ENCODE measurements around the gene ILF2.
"Not testable (repeated sequence)": the region's sequence is repeated elsewhere in the genome, so short reads cannot be mapped to it uniquely, and the experiment has no call there.

Gene ILF2

DNA sequence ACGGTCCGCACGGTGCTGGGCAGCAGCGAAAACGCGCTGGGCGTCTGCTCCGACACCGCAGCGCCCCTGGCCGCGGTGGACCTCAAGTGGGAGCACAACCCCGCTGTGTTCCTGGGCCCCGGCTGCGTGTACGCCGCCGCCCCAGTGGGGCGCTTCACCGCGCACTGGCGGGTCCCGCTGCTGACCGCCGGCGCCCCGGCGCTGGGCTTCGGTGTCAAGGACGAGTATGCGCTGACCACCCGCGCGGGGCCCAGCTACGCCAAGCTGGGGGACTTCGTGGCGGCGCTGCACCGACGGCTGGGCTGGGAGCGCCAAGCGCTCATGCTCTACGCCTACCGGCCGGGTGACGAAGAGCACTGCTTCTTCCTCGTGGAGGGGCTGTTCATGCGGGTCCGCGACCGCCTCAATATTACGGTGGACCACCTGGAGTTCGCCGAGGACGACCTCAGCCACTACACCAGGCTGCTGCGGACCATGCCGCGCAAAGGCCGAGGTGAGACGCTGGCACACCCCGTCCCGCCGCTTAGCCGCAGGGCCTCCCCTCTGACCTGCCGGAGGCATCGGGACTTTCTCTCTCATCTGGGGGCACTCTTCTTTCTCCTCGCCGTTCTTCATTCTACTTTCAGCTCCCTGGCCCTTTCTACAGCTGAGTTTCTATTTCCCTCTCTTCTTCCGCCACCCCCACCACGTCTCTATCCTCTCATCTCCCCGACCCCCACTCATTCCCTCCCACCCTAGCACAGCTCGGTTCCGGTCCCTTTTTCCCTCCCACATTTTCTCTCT is 8.7 kb upstream of the ILF2 start:
- DNase-seq (ENCODE audit: low read depth in 2 of 2): no peak

GRCh38 chr1:153678519-153679336 is 7.9 kb upstream of the ILF2 start, which contains the start of gene NPR1:
Gene NPR1, plus strand, starts transcription at chr1:153678688. Its CDS starts 421 bp downstream, at chr1:153679109.
- no peak for DNase-seq (ENCODE audit: low read depth in 2 of 2)

DNA sequence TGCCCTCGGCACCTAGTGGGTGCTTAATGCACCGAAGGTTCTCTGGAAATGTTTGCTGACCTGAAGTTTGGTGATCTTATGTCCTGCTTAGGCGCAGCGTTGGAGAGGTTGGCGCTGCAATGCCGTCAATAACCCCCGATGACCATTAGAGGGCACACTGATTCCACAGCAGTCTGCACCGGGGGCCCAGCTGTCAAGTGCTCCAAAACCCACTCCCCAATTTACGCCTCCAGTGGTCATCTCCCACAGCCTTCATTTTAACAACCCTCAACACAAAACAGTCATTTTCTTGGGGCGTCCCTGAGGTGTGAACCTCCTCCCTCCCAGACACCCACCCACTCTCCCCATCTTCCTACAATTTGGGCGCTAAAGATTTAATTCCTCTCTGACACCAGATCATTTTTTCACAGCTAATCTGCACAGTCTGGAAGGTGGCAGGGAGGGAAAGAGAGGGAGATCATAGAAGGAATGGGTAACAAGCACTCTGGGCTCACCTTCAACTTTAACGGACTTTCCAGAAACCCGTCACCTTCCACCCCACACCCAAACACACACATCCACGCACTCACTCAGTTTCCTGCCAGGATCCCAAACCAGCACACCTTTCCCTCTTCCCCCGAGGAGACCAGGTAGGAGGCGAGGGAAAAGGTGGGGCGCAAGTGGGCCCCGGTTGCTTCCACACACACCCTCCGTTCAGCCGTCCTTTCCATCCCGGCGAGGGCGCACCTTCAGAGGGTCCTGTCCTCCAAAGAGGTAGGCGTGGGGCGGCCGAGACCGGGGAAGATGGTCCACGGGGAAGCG is 7.1 kb upstream of the ILF2 start:
- DNase-seq (ENCODE audit: low read depth in 2 of 2): no peak

DNA sequence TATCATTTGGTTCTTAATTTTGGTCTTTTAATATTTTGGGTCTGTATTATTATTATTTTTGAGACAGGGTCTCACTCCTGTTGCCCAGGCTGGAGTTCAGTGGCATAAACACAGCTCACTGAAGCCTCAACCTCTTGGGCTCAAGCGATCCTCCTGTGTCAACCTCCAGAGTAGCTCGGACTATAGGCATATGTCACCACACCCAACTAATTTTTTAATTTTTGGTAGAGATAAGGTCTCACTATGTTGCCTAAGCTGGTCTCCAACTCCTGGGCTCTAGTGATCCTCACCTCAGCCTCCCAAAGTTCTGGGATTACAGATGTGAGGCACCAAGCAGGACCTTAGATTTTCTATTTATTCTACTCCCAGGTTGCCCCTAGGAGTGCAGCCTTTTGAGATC is 2.7 kb upstream of the ILF2 start:
- DNase-seq (ENCODE audit: low read depth in 2 of 2): no peak

DNA sequence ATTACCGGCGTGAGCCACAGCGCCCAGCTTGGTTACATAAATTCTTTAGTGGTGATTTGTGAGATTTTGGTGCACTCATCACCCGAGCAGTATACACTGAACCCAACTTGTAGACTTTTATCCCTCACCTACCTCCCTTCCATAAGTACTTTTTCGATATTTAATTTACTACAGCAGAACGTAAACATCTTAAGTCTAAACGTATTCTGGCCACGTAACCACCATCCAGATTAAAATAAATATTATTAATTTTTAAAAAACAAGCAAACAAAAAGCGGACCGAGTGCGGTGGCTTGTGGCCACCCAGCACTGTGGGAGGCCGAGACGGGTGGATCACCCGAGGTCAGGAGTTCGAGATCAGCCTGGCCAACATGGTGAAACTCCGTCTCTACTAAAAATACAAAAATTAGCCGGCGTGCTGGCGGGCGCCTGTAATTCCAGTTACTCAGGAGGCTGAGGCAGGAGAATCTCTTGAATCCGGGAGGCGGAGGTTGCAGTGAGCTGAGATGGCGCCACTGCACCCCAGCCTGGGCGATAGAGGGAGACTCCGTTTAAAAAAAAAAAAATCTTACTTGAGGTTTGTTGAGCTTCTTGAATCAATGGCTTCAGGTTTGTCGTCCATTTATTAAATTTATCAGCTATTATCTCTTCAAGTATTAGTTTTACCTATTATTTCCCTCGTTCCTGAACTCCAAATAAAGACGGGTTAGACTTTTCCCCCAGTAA is 998 bp upstream of the ILF2 start:
- DNase-seq (ENCODE audit: low read depth in 2 of 2): peak; percentile 38 to 46

DNA sequence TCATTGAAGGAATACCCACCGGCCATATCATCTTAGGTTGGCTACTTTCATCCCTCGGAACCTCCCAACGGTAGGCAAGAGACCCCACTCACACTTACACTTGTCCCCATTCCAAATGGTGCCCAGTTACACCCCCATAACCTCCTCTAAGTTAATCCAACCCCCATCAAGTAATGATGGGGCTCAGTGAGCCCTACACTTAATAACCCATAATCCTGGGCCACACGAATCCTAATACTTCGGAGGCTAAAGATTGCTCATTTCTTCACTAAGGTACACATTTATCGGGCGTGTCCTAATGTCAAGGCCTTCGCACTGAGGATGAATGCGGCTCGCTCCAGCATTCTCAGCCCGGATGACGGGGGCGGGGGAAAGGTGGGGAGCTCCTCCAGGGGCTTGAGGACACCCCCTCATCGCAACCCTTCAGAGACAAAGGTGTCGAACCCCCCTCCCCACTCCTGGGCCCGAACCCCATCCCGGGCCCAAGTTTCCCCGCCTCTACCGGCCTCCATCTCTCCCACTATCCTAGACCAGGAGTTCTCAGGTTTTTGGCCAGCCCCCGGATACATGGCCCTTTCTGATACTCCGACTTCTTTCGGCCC is 435 bp downstream of the ILF2 start:
- no peak for DNase-seq (ENCODE audit: low read depth in 2 of 2)

DNA sequence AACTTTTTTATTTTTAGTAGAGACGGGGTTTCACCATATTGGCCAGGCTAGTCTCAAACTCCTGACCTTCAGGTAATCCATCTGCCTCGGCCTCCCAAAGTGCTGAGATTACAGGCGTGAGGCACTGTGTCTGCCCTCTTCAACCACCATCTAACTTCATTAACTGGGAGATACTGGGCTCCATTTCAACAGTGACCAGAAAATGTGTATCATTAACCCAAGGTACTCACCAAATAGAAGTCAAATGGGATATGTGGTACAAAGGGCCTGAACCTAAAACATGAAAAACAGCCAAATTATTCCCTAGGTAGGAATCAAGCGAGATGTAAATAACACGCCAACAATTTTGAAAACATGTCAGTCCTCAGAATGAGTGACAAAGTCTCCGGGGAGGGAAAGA is 1.2 kb downstream of the ILF2 start:
- no peak for DNase-seq (ENCODE audit: low read depth in 2 of 2)

- not testable (repeated sequence) for DNase-seq (ENCODE audit: low read depth in 2 of 2)
Measured at GRCh38 chr1:153668672-153669071, 2.1 kb downstream of the ILF2 start.

DNA sequence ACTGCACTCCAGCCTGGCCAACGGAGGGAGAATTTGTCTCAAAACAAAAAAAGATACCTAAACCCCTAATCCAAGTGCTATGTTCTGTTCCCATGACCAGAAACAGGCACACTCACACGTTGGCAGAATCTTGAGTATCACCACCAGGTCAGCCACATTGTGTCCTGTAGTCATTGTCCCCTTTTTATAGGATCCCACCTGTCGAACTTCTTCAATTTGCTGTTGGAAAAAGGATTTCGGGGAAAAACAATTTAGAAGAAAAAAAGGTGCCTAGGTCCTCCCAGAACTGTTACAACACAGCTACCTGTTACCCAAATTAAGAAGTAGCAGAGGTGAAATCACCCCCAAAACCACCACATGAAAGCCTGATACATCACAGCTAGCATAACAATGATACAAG is 3.4 kb downstream of the ILF2 start:
- no peak for DNase-seq (ENCODE audit: low read depth in 2 of 2)

DNA sequence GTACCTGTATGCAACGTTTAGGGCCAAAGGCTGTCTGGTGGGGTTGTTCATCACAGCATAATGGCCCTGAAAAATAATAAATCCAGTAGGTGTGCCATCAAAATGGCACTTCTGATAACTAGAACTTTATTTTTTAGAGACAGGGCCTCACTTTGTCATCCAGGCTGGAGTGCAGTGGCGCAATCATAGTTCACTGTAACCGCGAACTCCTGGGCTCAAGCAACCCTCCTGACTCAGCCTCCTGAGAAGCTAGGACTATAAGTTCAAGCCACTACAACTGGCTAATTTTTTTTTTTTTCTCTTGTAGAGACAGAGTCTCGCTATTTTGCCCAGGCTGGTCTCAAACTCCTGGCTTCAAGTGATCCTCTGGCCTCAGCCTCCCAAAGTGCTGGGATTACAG is 7.6 kb downstream of the ILF2 start:
- no peak for DNase-seq (ENCODE audit: low read depth in 2 of 2)

DNA sequence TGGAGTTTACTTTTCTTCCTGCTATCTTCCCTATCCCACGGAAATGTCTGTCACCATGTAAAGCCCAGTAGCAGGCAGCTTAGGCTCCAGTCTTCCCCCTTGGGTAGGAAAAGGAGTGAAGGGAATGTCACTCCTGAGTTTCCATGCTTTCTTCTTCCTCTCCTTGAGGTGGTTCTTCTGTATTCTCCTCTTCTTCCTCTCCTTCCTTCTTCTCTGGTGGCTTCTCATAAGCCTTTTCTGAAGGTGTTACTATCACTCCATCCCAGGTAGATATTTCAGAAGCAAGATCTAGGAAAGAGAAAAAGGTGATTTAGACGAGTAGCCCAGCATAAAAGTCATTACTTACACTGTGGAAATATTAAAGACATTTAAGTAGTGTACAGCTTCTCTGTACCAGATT is 8.5 kb downstream of the ILF2 start:
- DNase-seq (ENCODE audit: low read depth in 2 of 2): no peak

DNA sequence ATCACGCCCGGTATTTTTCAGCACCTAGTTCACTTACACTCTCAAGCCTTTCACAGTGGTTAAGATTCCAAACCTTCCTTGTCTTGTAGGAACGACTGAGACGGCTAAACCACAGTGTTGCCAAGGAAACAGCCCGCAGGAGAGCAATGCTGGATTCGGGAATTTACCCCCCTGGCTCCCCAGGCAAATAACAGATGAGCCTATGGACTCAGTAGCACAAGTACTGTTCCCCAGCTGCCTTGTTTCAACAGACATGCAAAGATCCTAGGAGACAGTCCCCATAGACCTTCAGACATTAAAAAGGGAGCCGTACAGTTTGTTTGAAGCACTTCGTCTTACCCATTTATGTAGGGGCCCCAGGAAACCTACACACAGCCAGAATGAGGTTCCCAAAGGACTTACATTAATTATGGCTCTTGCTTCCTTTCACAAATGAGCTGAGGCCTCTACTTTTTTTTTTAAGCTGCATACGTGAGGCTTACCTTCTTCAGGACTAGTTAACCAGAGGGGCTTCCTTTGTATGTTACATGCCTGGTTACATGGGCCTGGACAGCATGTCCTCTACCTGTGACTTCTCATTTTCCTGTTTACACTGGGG is 9.6 kb downstream of the ILF2 start:
- DNase-seq (ENCODE audit: low read depth in 2 of 2): no peak

DNA sequence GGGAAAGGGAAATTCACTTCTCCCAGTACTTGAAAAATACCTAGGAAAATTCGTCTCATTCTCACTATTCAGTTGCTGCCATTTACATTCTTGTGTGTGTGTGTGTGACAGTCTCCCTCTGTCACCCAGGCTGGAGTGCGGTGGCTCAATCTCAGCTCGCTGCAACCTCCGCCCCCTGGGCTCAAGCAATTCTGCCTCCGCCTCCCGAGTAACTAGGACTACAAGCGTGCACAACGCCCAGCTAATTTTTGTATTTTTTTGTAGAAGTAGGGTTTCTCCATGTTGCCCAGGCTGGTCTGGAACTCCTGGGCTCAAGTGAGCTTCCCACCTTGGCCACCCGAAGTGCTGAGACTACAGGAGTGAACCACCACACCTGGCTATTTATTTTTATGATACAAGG is 11.1 kb downstream of the ILF2 start:
- no peak for DNase-seq (ENCODE audit: low read depth in 2 of 2)

DNA sequence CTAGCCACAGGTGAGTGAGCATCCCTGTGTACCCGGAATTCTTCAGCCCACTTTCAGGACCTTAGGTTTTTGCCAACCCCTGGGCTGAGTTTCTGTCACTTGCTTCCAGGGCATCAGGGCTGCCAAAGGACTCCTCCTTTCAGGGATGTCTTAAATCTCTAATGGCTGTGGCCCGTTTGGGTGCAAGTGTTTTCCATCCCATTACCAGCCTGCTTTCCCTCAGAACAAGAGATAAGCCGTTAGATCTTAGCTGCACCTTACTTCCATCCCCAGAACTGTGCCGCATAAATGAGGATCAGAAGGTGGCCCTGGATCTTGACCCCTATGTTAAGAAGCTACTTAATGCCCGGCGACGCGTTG is 11.6 kb downstream of the ILF2 start:
- no peak for DNase-seq (ENCODE audit: low read depth in 2 of 2)

DNA sequence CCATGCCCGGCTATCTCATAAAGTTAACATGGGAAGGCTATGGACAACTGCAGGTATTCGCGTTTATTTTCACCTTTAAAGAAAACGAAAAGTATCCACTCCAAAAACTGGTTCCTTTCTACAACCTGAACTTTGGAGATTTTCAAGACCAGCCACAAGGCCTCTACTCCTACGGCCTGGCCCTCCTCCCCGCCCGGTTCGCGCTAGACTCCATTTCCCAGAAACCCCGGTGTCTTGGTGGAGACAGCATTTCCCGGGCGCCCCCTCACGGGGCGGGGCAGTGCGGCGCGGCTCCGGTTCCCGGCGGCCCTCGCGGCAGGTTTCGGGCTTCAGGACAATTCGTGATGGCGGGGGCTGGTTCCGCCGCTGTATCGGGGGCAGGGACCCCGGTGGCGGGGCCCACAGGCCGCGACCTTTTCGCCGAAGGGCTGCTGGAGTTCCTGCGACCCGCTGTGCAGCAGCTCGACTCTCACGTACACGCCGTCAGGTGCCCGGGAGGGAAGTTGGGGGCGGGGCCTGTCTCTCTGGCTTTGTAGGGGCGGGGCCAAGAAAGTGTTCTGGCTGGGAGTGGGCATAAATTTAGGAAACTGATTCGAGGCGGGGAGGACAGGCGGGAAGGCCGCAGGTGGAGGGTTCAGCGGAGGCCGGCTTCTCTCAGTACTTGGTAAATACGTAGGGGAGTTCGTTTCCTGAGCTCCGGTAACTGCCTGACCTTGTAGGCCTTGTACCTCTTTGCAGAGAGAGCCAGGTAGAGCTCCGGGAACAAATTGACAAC is 12.2 kb downstream of the ILF2 start, which contains the start of gene SNAPIN:
Gene SNAPIN, plus strand, starts transcription at position 304 of the 775 bp plus-strand sequence. Its CDS starts 41 bp downstream, at position 345.
- DNase-seq (ENCODE audit: low read depth in 2 of 2): peak; percentile 82 to 90

- DNase-seq (ENCODE audit: low read depth in 2 of 2): no peak
Measured at GRCh38 chr1:153655333-153655732, 15.5 kb downstream of the ILF2 start.

- no peak for DNase-seq (ENCODE audit: low read depth in 2 of 2)
Measured at GRCh38 chr1:153652805-153653500, 17.8 kb downstream of the ILF2 start.

DNA sequence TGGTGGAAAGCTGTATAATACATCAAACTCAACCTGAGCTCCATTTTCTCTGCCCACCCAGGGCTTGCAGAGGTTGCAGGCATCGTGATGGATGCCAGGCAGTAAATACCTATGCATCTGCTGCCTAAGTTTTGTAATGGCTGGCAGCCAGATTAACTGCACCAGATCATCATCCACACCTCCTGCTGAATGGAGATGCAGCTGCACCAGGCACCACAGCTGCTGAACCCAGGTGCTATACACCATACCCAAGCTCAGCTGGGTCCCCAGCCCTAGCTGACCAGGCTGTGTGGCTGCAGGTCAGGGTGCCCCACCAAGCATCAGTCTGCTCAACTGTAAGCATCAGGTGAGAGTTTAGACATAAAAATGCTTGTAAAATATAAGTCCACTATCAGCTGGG is 19.0 kb downstream of the ILF2 start:
- DNase-seq (ENCODE audit: low read depth in 2 of 2): no peak

DNA sequence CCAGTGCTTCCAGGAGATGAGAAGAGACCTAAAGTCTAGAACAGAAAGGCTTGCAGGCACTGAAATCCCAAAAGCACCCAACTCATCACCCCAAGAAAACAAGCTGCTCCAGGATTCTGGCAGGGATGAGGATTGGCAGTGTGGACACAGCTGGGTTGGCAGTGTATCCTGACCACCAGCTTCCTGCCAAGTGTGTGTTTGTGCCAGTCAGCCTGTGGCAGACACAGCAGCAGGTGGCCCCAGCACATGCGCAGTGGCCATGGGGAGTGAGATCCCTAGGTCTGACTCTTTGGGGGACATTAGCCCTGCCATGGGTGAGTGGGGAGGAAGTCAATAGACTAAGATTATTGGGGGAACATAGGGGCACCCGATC is 20.9 kb downstream of the ILF2 start:
- DNase-seq (ENCODE audit: low read depth in 2 of 2): no peak
